Small intestine (tissue), 7 donors: Measurements from ENCODE around the gene GALNT9. TPM values are rescaled to one million over a fixed set of nuclear protein-coding genes. Genes with fewer than 3 reads are reported as not detected.
"Not testable (repeated sequence)": the region's sequence is repeated elsewhere in the genome, so short reads cannot be mapped to it uniquely, and the experiment has no call there.

ENCODE experiments used
- DNase-seq, 2 donors: peaks; one replicate each; pipeline versions ENCODE4 v3.0.0 to v3.0.0-alpha.2; 2013
- FAIRE-seq: peaks from 2 replicates; lab custom pipeline; 2012; peaks lifted over from hg19 to GRCh38; lab: Jason Lieb, UNC
- H3K27ac ChIP-seq, 3 donors: one replicate each; pipeline ENCODE4 v1.5.1; 2013; ENCODE audit warnings: low read length in 2 of 3, mild to moderate bottlenecking in 2 of 3, control low read depth in 1 of 3, inconsistent platforms in 1 of 3, low read depth in 1 of 3, moderate library complexity in 1 of 3
- H3K27me3 ChIP-seq, 3 donors: one replicate each; pipeline ENCODE4 v1.6.1; 2013; ENCODE audit warnings: low read length in 3 of 3, inconsistent platforms in 1 of 3; ENCODE audit not compliant: control insufficient read depth in 3 of 3, insufficient read depth in 3 of 3
- H3K36me3 ChIP-seq, 3 donors: one replicate each; pipeline ENCODE4 v1.6.1; 2013; ENCODE audit warnings: low read length in 3 of 3, inconsistent platforms in 1 of 3, low read depth in 1 of 3, mild to moderate bottlenecking in 1 of 3, moderate library complexity in 1 of 3; ENCODE audit not compliant: control insufficient read depth in 3 of 3, insufficient read depth in 2 of 3
- H3K4me1 ChIP-seq, 3 donors: one replicate each; pipeline ENCODE4 v1.6.1; 2013; ENCODE audit warnings: low read length in 2 of 3, inconsistent platforms in 1 of 3, low read depth in 1 of 3, mild to moderate bottlenecking in 1 of 3, moderate library complexity in 1 of 3; ENCODE audit not compliant: control insufficient read depth in 3 of 3, insufficient read depth in 2 of 3
- H3K4me3 ChIP-seq, 3 donors: one replicate each; pipeline ENCODE4 v1.5.1; 2013; ENCODE audit warnings: low read length in 3 of 3, control low read depth in 1 of 3, inconsistent platforms in 1 of 3, low read depth in 1 of 3, mild to moderate bottlenecking in 1 of 3, moderate library complexity in 1 of 3
- H3K9me3 ChIP-seq, 2 donors: one replicate each; pipeline ENCODE4 v1.6.1; 2013; ENCODE audit warnings: low read depth in 1 of 2, low read length in 1 of 2; ENCODE audit not compliant: control insufficient read depth in 2 of 2, insufficient read depth in 1 of 2
- WGBS, 3 donors: extraction: QIAGEN DNeasy Blood & Tissue Kit; methylation state at CpG; one replicate each; pipeline ENCODE4 v1.1.7; 2013; 5-methylcytosine and 5-hydroxymethylcytosine counted together
- polyA plus RNA-seq, 4 donors: library from polyadenylated mRNA; stranded (reverse) in 3 of 4; unstranded in 1 of 4; fragments of 200-250 nt in 3 of 4; fragments of 120-200 nt in 1 of 4; gene quantifications; one replicate each; pipeline versions ENCODE4 v1.2.1 to v1.2.3, GENCODE V29; 2013
- donor health status: healthy with polysubstance abuse.
- donor health status: control.
- donor health status: control.
- donor health status: Bipolar disorder and iron deficiency.
- donor health status: healthy.

Gene GALNT9
- polyA plus RNA-seq, 4 donors: 0.79 to 2.6 TPM; not detected in 2

DNA sequence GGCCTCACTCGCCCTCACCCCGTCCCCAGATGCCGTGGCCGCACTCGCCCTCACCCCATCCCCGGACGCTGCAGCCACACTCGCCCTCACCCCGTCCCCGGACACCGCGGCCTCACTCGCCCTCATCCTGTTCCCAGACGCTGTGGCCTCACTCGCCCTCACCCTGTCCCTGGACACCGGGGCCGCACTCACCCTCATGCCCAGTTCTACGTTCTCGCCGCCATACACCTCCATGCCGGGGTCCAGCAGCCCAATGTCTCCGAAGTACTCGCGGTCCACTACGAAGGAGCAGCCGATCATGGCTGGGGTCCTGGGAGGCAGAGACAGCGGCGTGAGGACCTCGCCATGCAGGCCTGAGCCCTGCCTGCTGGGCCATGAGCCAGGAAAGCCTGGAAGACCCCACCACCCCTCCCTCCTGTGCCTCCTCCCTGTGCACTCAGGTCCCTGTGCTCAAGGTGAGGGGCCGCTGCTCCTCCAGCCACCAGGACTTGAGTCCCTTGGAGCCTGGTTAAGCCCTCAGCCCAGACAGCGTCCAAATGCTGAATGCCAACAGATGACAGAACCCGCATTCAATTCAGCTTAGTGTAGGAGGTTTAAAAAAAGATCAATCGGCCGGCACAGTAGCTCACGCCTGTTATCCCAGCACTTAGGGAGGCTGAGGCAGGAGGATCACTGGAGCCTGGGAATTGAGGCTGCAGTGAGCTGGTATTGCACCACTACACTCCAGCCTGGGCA is 81.5 kb downstream of the GALNT9 start:
- Histone ChIP-seq H3K4me1 (no peaks in the 10 kb centered on the region), H3K27ac (no peak overlapping the region), H3K27me3 (no peaks in the 10 kb centered on the region), H3K9me3 (no peaks in the 10 kb centered on the region), H3K4me3 (no peak overlapping the region), H3K36me3 (no peaks in the 10 kb centered on the region)
- 92 to 94% (median 93%) methylated on average over 34 to 35 of the region's 35 CpGs for WGBS, 3 donors
- no peak for FAIRE-seq
- DNase-seq: no peak

DNA sequence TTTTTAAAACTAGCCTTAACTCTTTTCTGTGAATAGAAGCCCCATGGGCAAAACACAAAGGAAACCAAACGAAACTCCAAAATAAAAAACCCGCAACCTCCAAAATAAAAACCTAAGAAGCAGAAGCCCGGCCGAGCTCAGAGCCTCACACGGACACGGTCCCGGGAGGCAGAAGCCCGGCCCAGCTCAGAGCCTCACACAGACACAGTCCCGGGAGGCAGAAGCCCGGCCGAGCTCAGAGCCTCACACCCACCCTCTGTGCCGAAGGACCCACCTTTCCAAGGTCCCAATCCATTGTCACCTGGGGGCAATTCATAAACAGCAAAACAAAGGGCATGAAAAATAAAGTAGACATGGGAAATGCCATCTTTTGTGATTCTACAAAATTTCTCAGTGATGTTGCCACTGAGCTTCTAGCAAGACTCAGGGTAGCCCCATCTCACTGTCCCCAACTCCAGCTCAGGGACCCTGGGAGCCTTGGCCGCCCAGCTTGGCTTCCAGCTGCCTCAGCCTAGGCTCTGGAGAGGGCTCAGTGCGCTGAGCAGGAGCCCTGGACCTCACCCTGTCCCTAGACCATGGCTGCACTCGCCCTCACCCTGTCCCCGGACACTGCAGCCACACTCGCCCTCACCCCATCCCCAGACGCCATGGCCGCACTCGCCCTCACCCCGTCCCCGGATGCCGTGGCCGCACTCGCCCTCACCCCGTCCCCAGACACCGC is 82.2 kb downstream of the GALNT9 start:
- no peak for FAIRE-seq
- no peak for DNase-seq
- Histone ChIP-seq H3K27ac (no peak overlapping the region), H3K4me1 (no peaks in the 10 kb centered on the region), H3K27me3 (no peaks in the 10 kb centered on the region), H3K9me3 (no peaks in the 10 kb centered on the region), H3K36me3 (no peaks in the 10 kb centered on the region), H3K4me3 (no peak overlapping the region)
- WGBS, 3 donors: 89 to 92% (median 89%) methylated on average over 23 to 27 of the region's 27 CpGs

DNA sequence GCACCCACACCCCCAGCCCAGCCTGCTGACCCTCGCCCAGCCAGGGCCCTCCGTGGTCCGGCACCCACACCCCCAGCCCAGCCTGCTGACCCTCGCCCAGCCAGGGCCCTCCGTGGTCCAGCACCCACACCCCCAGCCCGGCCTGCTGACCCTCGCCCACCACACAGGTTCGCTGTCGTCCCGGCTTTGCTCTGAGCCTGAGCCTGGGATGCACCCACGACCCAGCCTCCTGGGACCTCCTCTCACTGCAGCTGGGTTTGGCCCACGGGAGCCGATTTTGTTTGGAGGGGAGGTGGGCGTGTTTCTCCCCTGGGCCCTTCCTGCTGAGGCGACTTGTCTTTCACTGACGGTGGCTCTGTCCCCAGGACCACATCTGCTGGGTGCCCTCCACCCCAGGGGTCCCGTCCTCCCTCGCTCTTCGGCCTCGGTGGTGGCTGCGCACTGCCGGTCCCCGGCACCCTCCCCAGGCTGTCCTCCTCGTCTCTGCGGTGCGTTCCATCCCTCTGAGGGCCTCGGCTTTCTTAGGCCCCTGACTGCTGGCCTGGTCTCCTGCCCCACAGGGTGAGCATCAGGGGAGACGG is 83.8 kb downstream of the GALNT9 start:
- no peak overlapping the region for H3K4me3 ChIP-seq
- no peaks in the 10 kb centered on the region for H3K36me3 ChIP-seq
- FAIRE-seq (no peak), DNase-seq (no peak)
- H3K4me1 ChIP-seq: no peaks in the 10 kb centered on the region
- H3K27me3 ChIP-seq: no peaks in the 10 kb centered on the region
- 76 to 84% (median 79%) methylated on average over 25 to 28 of the region's 28 CpGs for WGBS, 3 donors
- no peaks in the 10 kb centered on the region for H3K9me3 ChIP-seq
- H3K27ac ChIP-seq: no peak overlapping the region

DNA sequence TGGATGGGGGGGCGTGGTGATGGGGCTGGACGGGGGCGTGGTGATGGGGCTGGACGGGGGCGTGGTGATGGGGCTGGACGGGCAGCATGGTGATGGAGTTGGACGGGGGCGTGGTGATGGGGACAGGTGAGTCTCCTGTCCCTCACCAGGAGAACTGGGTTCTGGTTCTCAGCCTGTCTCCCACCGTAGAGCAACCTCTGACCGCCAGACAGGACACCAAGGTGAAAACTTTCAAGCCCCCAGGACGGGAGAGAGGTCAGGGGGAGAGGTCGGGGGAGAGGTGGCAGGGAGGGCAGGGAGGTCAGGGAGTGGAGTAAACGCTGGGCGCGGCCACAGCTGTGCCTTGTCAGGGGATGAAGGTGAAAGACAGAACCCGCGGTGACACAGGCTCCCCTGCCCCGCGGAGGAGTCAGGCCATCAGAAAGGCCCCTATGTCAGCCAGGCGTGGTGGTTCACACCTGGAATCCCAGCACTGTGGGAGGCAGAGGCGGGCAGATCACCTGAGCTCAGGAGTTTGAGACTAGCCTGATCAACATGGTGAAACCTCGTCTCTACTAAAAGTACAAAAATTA is 84.6 kb downstream of the GALNT9 start:
- Histone ChIP-seq H3K36me3 (no peaks in the 10 kb centered on the region), H3K4me3 (no peak overlapping the region), H3K9me3 (no peaks in the 10 kb centered on the region), H3K4me1 (peaks cover 0 to 5% (median 0%) of the 10 kb centered on the region in 3 donors), H3K27me3 (no peaks in the 10 kb centered on the region), H3K27ac (no peak overlapping the region)
- DNase-seq (no peak), FAIRE-seq (no peak)
- WGBS, 3 donors: 57 to 76% (median 66%) methylated on average over 20 to 22 of the region's 22 CpGs

DNA sequence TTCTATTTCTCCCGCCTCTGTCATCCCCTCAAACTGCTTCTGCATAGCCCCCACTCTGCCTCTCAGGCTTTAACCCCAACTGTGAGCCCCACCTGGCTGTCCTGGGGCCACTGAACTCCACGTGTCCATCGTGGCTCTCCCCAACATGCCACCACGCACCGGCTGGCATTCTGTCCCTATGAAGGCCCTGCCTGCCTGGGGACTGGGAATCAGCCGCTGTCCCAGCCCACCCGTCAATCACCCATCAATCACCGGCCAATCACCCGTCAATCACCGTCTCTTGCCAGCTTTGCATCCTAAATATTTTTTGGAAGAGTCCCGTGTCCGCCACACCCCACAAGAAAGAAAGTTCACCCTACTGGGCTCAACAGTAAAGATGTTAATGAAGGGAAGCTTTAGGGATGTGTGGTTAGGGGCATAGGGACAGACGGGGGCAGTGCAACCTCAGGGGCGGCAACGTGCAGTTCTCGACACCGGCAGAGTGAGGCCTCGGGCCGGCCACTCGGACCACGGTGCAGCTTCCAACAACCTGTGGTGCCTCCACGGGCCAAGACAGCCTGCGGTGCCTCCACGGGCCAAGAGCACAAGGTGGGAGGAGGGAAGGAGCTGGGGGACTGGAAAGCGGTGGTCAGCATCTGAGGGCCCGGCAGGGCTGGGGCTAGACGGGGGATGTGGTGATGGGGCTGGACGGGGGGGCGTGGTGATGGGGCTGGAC is 85.6 kb downstream of the GALNT9 start:
- Histone ChIP-seq H3K4me3 (no peak overlapping the region), H3K27ac (no peak overlapping the region), H3K27me3 (no peaks in the 10 kb centered on the region), H3K9me3 (no peaks in the 10 kb centered on the region), H3K4me1 (peaks cover 0 to 9% (median 0%) of the 10 kb centered on the region in 3 donors), H3K36me3 (no peaks in the 10 kb centered on the region)
- no peak for FAIRE-seq
- 62 to 67% (median 63%) methylated on average over 24 to 29 of the region's 29 CpGs for WGBS, 3 donors
- no peak for DNase-seq

DNA sequence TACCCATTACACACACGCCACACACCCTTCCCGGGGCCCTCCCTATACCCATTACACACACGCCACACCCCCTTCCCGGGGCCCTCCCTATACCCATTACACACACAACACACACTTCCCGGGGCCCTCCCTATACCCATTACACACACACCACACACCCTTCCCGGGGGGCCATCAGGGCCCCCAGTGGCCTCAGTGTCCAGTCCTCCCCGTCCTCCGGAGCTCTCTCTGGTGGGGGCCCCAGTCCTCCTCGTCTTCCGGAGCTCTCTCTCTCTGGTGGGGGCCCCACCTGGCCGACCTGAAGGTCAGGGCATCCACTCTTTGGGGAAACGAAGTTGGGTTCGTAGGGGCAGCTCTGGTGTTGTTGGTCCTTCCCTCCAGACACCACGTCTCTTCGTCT is 86.2 kb downstream of the GALNT9 start:
- not testable (repeated sequence) for H3K4me3 ChIP-seq, H3K4me1 ChIP-seq, H3K36me3 ChIP-seq, H3K9me3 ChIP-seq, DNase-seq, H3K27ac ChIP-seq, FAIRE-seq, H3K27me3 ChIP-seq
- WGBS, 3 donors: 49 to 68% (median 56%) methylated on average over 15 of the region's 15 CpGs

DNA sequence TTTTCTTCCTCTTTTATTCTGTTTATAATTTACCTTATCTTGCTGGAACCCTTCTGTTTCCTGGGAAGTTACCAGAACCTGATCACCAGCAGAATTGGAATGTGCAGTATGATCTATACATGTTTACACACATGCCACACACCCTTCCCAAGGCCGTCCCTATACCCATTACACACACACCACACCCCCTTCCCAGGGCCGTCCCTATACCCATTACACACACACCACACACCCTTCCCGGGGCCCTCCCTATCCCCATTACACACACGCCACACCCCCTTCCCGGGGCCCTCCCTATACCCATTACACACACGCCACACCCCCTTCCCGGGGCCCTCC is 88.8 kb downstream of the GALNT9 start:
- H3K27ac ChIP-seq: peak overlapping the region in 1 of 3 donors; percentile 91
- H3K36me3 ChIP-seq, FAIRE-seq, H3K27me3 ChIP-seq, DNase-seq, H3K9me3 ChIP-seq, H3K4me1 ChIP-seq: not testable (repeated sequence)
- WGBS, 3 donors: 20 to 67% (median 44%) methylated on average over 7 of the region's 7 CpGs
- peak overlapping the region in 1 of 3 donors; percentile 36 for H3K4me3 ChIP-seq
